Upper lobe of left lung (tissue), 4 donors: Measurements from ENCODE around the gene MARS1.

Experiments used
- CTCF ChIP-seq, 6 experiments: fragments of 450-650 bp in 4 of 6; fragments of 200-600 bp in 2 of 6; sonication (generic) in 2 of 6; IDR thresholded peaks; one replicate each; pipeline ENCODE4 v1.5.1; 2016 to 2019; ENCODE audit warnings: antibody characterized with exemption in 6 of 6
- POLR2A ChIP-seq, 4 donors: fragments of 450-650 bp; IDR thresholded peaks; one replicate each; pipeline ENCODE4 v1.5.1; 2016 to 2017; ENCODE audit warnings: antibody characterized with exemption in 4 of 4, mild to moderate bottlenecking in 2 of 4

GRCh38 chr12:57546438-57547287 is 58.8 kb downstream of the MARS1 start, which contains the start of gene DCTN2:
- peak in 3 of 4 donors; percentile 21 to 63 (median 56) for TF ChIP-seq POLR2A (IDR thresholded peaks at IDR 0.05)
- TF ChIP-seq CTCF (IDR thresholded peaks at IDR 0.05): peak in 2 of 6 experiments; percentile 4 to 13
